Measurements from ENCODE around the gene SYT4. TPM values are rescaled to one million over a fixed set of nuclear protein-coding genes. Genes with fewer than 3 reads are reported as not detected.

SYT4 gene, protein sequence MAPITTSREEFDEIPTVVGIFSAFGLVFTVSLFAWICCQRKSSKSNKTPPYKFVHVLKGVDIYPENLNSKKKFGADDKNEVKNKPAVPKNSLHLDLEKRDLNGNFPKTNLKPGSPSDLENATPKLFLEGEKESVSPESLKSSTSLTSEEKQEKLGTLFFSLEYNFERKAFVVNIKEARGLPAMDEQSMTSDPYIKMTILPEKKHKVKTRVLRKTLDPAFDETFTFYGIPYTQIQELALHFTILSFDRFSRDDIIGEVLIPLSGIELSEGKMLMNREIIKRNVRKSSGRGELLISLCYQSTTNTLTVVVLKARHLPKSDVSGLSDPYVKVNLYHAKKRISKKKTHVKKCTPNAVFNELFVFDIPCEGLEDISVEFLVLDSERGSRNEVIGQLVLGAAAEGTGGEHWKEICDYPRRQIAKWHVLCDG
- not detected in 2 replicates for total RNA-seq

DNA sequence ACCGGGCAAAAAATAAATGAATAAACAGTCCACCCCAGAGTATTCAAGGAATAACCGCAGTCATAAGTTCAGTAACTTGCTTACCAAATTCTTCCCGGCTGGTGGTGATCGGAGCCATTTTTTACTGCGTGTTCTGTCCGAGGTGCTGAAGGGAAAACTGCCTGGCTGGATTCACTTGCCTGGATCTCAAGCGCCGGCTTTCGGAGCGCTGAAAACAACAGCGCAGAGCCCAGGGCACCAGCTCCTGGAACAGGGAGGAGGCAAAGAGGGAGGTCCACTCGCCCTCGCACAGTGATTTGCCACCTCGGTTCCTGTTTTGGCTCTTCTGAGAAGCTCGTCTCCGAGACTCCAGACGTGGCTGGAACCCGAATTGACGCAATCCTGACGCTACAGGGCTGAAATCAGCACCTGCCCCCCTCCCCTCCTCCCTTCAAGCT, at the start of gene SYT4:
Gene SYT4 (minus strand): TSS at position 327 of the 437 bp plus-strand sequence. CDS start 209 bp downstream, at position 118.

Other genes with a start within 250 kb of the SYT4 start
- not detected in 2 replicates for gene RIT2, start 161.8 kb downstream of the SYT4 start, total RNA-seq